IPS-20b (cell line): Measurements from ENCODE around the gene CACNB4.
"Not testable (repeated sequence)": the region's sequence is repeated elsewhere in the genome, so short reads cannot be mapped to it uniquely, and the experiment has no call there.

ENCODE experiments used
- H3K27ac ChIP-seq: one replicate; pipeline ENCODE4 v1.5.1; 2013; ENCODE audit warnings: low read length
- H3K27me3 ChIP-seq: 2 replicates; pipeline ENCODE4 v1.6.1; 2013; ENCODE audit warnings: mild to moderate bottlenecking, low read length, inconsistent platforms; ENCODE audit not compliant: insufficient read depth
- H3K36me3 ChIP-seq: 2 replicates; pipeline ENCODE4 v1.6.1; 2013; ENCODE audit warnings: low read depth, mild to moderate bottlenecking, inconsistent platforms, low read length, moderate library complexity; ENCODE audit not compliant: insufficient read depth
- H3K4me1 ChIP-seq: 2 replicates; pipeline ENCODE4 v1.6.1; 2013; ENCODE audit warnings: mild to moderate bottlenecking, control low read depth, inconsistent platforms, low read length, moderate library complexity; ENCODE audit not compliant: insufficient read depth
- H3K4me3 ChIP-seq: 2 replicates; pipeline ENCODE4 v1.5.1; 2013; ENCODE audit warnings: mild to moderate bottlenecking, low read length, inconsistent platforms
- H3K9ac ChIP-seq: 2 replicates; pipeline ENCODE4 v1.6.1; 2013; ENCODE audit warnings: low read depth, mild to moderate bottlenecking, inconsistent platforms, low read length, moderate library complexity
- H3K9me3 ChIP-seq: 2 replicates; pipeline ENCODE4 v1.6.1; 2013; ENCODE audit warnings: mild to moderate bottlenecking, low read depth, low read length, inconsistent platforms; ENCODE audit not compliant: insufficient read depth

CACNB4 gene

GRCh38 chr2:151946250-151946884 is 152.5 kb downstream of the CACNB4 start:
- H3K27me3 ChIP-seq = no peaks in the 10 kb centered on the region
- H3K4me1 ChIP-seq = peaks cover 9% of the 10 kb centered on the region; the same call in 1 of the 2 replicates
- no peaks in the 10 kb centered on the region for H3K36me3 ChIP-seq
- peaks cover 7% of the 10 kb centered on the region; the same call in 1 of the 2 replicates for H3K9me3 ChIP-seq
- no peak overlapping the region for H3K4me3 ChIP-seq
- H3K9ac ChIP-seq = no peak overlapping the region
- H3K27ac ChIP-seq = no peak overlapping the region

GRCh38 chr2:151945602-151946001 is 153.2 kb downstream of the CACNB4 start:
- Histone ChIP-seq H3K4me3 (no peak overlapping the region), H3K9ac (no peak overlapping the region), H3K27me3 (no peaks in the 10 kb centered on the region), H3K4me1 (peaks cover 9% of the 10 kb centered on the region; the same call in 1 of the 2 replicates), H3K9me3 (peaks cover 7% of the 10 kb centered on the region; the same call in 1 of the 2 replicates), H3K36me3 (no peaks in the 10 kb centered on the region), H3K27ac (no peak overlapping the region)

GRCh38 chr2:151945186-151945585 is 153.7 kb downstream of the CACNB4 start:
- Histone ChIP-seq H3K27ac (no peak overlapping the region), H3K36me3 (no peaks in the 10 kb centered on the region), H3K9me3 (peaks cover 7% of the 10 kb centered on the region; the same call in 1 of the 2 replicates), H3K9ac (no peak overlapping the region), H3K27me3 (no peaks in the 10 kb centered on the region), H3K4me3 (no peak overlapping the region), H3K4me1 (peaks cover 9% of the 10 kb centered on the region; the same call in 1 of the 2 replicates)

- no peak overlapping the region for H3K9ac ChIP-seq
- no peaks in the 10 kb centered on the region for H3K36me3 ChIP-seq
- peaks cover 9% of the 10 kb centered on the region; the same call in 1 of the 2 replicates for H3K4me1 ChIP-seq
- H3K27ac ChIP-seq = no peak overlapping the region
- no peak overlapping the region for H3K4me3 ChIP-seq
- H3K9me3 ChIP-seq = peaks cover 7% of the 10 kb centered on the region; the same call in 1 of the 2 replicates
- no peaks in the 10 kb centered on the region for H3K27me3 ChIP-seq
Observed at GRCh38 chr2:151943461-151943860, 155.4 kb downstream of the CACNB4 start.

GRCh38 chr2:151942540-151943205 is 156.2 kb downstream of the CACNB4 start:
- H3K9ac ChIP-seq, H3K4me1 ChIP-seq, H3K27ac ChIP-seq, H3K4me3 ChIP-seq, H3K36me3 ChIP-seq, H3K27me3 ChIP-seq, H3K9me3 ChIP-seq: not testable (repeated sequence)

- Histone ChIP-seq H3K9ac (no peak overlapping the region), H3K9me3 (no peaks in the 10 kb centered on the region; the same call in 1 of the 2 replicates), H3K4me1 (no peaks in the 10 kb centered on the region), H3K4me3 (no peak overlapping the region), H3K36me3 (no peaks in the 10 kb centered on the region), H3K27ac (no peak overlapping the region), H3K27me3 (no peaks in the 10 kb centered on the region)
Observed at GRCh38 chr2:151937966-151938365, 160.9 kb downstream of the CACNB4 start.

GRCh38 chr2:151936626-151937025 is 162.2 kb downstream of the CACNB4 start:
- Histone ChIP-seq H3K4me1 (no peaks in the 10 kb centered on the region), H3K27ac (no peak overlapping the region), H3K4me3 (no peak overlapping the region), H3K9me3 (no peaks in the 10 kb centered on the region), H3K27me3 (no peaks in the 10 kb centered on the region), H3K9ac (no peak overlapping the region), H3K36me3 (no peaks in the 10 kb centered on the region)

- Histone ChIP-seq H3K9ac (no peak overlapping the region), H3K27ac (no peak overlapping the region), H3K36me3 (no peaks in the 10 kb centered on the region), H3K4me3 (no peak overlapping the region), H3K4me1 (no peaks in the 10 kb centered on the region), H3K27me3 (no peaks in the 10 kb centered on the region), H3K9me3 (no peaks in the 10 kb centered on the region)
Observed at GRCh38 chr2:151933266-151933804, 165.5 kb downstream of the CACNB4 start.

- Histone ChIP-seq H3K27ac (no peak overlapping the region), H3K27me3 (no peaks in the 10 kb centered on the region), H3K4me1 (no peaks in the 10 kb centered on the region), H3K36me3 (no peaks in the 10 kb centered on the region), H3K4me3 (no peak overlapping the region), H3K9me3 (no peaks in the 10 kb centered on the region), H3K9ac (no peak overlapping the region)
Observed at GRCh38 chr2:151931756-151932155, 167.1 kb downstream of the CACNB4 start.

- H3K27ac ChIP-seq = no peak overlapping the region
- no peaks in the 10 kb centered on the region for H3K4me1 ChIP-seq
- no peaks in the 10 kb centered on the region for H3K36me3 ChIP-seq
- H3K4me3 ChIP-seq = no peak overlapping the region
- H3K9me3 ChIP-seq = no peaks in the 10 kb centered on the region
- no peaks in the 10 kb centered on the region for H3K27me3 ChIP-seq
- no peak overlapping the region for H3K9ac ChIP-seq
Observed at GRCh38 chr2:151931030-151931611, 167.7 kb downstream of the CACNB4 start.

GRCh38 chr2:151930042-151930441 is 168.8 kb downstream of the CACNB4 start:
- Histone ChIP-seq H3K27me3 (no peaks in the 10 kb centered on the region), H3K9me3 (no peaks in the 10 kb centered on the region), H3K4me1 (no peaks in the 10 kb centered on the region), H3K36me3 (no peaks in the 10 kb centered on the region), H3K9ac (no peak overlapping the region), H3K27ac (no peak overlapping the region), H3K4me3 (no peak overlapping the region)

GRCh38 chr2:151928380-151928779 is 170.5 kb downstream of the CACNB4 start:
- H3K4me1 ChIP-seq = no peaks in the 10 kb centered on the region
- H3K4me3 ChIP-seq = no peak overlapping the region
- H3K9ac ChIP-seq = no peak overlapping the region
- H3K36me3 ChIP-seq = no peaks in the 10 kb centered on the region
- H3K9me3 ChIP-seq = no peaks in the 10 kb centered on the region
- no peaks in the 10 kb centered on the region for H3K27me3 ChIP-seq
- no peak overlapping the region for H3K27ac ChIP-seq
